Activated CD4-positive, alpha-beta T cell treated with anti-CD3 and anti-CD28 coated beads, Interleukin-2, Interleukin-4, amounts not matched to agents 100 ng/mL and 50 ng/mL, durations not matched to agents 16 hours and 8 hours (primary cell): ENCODE data around the gene ATP6V0C.

ENCODE experiments used
- DNase-seq: peaks from one replicate; pipeline ENCODE4 v3.0.0-alpha.2; 2020; ENCODE audit warnings: low spot score

ATP6V0C gene

GRCh38 chr16:2513405-2514332, at the start of gene ATP6V0C:
TSS of gene ATP6V0C (plus strand) at chr16:2513952. CDS start at chr16:2514104, 152 bp downstream.
- DNase-seq, result peak; percentile 92

GRCh38 chr16:2464333-2464732, 49.4 kb upstream of the ATP6V0C start:
- DNase-seq, result no peak

GRCh38 chr16:2465653-2466415, 47.9 kb upstream of the ATP6V0C start:
- no peak for DNase-seq

GRCh38 chr16:2466667-2467527, 46.9 kb upstream of the ATP6V0C start:
- DNase-seq, result no peak

GRCh38 chr16:2467528-2468232, 46.1 kb upstream of the ATP6V0C start:
- DNase-seq, result no peak

GRCh38 chr16:2468233-2468724, 45.5 kb upstream of the ATP6V0C start:
- no peak for DNase-seq

GRCh38 chr16:2468725-2469398, 44.9 kb upstream of the ATP6V0C start:
- no peak for DNase-seq

- DNase-seq, result no peak
Observed at GRCh38 chr16:2469399-2470233, 44.1 kb upstream of the ATP6V0C start.

- no peak for DNase-seq
Observed at GRCh38 chr16:2470234-2470601, 43.5 kb upstream of the ATP6V0C start.

- DNase-seq, result no peak
Observed at GRCh38 chr16:2470603-2471015, 43.1 kb upstream of the ATP6V0C start.

GRCh38 chr16:2471016-2471652, 42.6 kb upstream of the ATP6V0C start, which contains the start of gene NTN3:
TSS of gene NTN3 (plus strand) at chr16:2471297. CDS start at chr16:2471702, 405 bp downstream.
- no peak for DNase-seq

- DNase-seq, result no peak
Observed at GRCh38 chr16:2471653-2472487, 41.9 kb upstream of the ATP6V0C start.

GRCh38 chr16:2472488-2472864, 41.3 kb upstream of the ATP6V0C start:
- no peak for DNase-seq

GRCh38 chr16:2472885-2473445, 40.8 kb upstream of the ATP6V0C start:
- no peak for DNase-seq

GRCh38 chr16:2473446-2473926, 40.3 kb upstream of the ATP6V0C start:
- no peak for DNase-seq

GRCh38 chr16:2473999-2474876, 39.5 kb upstream of the ATP6V0C start:
- DNase-seq, result peak; percentile 55
